ENCODE data around the gene KCNQ1OT1.

Gene KCNQ1OT1

DNA sequence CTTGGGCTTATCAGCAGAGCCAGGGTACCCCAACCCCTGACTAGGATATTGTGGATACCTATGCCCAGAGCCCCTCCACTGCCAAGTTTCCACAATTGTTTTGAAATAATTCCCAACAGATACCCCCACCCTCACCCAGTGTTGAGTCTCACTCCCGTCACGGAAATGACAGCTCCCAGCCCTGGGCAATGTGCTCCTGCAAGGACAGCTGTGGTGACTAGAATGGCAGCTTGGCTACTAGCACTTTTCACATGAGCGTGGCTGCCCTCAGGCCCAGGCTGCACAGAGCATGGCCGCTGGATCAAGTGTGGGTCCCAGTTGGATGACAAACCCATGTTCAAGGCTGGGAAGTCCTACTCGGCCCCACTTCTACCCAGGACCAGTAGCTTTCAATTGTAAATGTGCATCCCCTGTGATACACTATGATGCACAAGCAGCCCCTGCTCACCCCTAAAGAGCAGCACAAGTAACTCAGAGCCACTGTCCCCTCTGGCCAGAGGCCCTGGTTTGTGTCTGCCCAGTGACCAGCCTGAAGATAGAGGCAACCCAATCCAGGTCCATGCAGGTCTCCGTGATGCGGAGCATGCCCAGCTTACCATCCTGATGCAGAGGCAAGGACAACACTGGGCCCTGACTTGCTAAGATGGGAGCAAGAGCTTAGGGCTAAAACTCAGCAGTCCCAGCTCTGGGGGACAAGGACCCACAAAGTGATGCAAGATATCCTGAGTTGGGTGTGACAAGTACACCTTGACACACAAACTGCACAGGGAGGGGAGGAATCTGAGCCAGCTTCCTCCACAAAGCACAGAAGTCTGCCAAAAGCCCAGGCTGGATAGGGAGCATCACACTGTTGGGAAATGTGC lies 13.2 kb downstream of the KCNQ1OT1 start:
- DNase-seq: no peak

DNA sequence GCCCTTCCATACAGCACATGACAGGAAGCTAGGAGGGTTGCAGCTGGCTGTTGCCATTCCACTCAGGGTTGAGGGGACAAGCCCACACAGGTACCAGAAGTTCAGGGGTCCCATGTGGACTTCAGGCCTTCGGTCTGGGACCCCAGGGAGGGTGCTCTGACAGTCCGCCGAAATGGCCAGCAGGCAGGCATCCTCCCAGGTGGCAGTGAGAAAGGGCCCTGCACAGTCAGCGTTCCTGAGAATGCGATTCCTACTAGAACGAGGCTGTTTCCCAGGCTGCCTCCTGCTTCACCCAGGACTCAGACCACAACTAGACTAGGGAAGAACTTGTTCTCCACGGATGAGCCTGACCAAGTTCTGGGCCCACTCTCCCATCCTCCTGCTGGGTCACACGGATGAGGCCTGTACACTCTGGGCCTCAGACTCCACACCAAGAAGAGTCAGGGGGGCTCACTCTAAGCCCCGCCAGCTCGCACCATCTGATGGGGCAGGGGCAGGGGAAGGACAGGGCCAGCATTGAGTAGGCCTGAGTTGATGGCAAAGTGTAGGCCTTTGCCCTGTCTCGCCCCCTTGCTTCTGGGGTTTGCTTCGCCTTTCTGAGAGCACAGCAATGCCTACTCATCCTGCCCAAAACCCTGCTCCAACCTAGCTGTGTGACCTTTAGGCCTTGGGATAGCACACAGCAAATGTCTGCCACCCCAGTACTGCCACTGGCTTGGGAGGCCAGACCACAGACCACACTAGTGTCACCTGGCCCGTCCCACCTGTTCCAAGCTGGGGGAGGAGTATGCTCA lies 14.0 kb downstream of the KCNQ1OT1 start:
- no peak for DNase-seq

DNA sequence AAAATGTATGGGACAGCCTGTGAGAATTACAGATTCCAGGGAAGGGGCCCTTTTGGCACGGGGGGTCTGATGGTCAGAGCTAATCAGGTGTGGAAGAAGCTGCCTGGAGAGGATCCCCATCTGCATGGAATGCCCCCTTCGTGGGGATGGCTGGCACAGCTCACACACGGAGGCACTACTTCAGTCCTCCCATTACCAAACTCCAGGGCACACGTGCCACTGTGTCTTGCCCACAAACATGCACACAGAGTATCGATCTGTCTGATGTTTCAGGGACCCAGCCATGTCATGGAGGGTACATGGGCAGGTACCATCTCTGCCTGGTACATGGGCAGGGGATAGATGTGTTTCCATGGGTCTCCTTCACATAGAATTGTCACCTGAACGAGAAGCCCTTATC lies 14.7 kb downstream of the KCNQ1OT1 start:
- no peak for DNase-seq

- DNase-seq: no peak
Observed at GRCh38 chr11:2684581-2684980, 15.2 kb downstream of the KCNQ1OT1 start.

DNA sequence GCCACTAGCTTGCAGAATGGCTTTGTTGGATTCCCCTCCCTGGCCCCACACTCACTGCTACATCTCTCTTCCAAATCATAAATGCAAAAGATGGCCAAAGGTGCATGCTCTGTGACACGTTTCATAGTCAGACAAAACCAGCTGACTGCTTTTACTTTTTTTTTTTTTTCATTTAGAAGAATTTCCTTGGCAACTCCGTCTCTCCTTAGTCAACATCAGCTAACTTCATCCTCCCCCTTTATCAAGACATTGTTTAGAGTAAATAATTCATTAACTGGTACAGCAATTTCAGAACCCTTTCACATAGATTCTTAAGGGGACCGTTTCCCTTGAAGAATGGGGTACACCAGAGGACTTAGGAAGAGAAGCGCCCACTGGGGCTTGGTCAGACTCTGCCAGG lies 16.0 kb downstream of the KCNQ1OT1 start:
- no peak for DNase-seq

- no peak for DNase-seq
Observed at GRCh38 chr11:2681408-2682145, 18.2 kb downstream of the KCNQ1OT1 start.

DNA sequence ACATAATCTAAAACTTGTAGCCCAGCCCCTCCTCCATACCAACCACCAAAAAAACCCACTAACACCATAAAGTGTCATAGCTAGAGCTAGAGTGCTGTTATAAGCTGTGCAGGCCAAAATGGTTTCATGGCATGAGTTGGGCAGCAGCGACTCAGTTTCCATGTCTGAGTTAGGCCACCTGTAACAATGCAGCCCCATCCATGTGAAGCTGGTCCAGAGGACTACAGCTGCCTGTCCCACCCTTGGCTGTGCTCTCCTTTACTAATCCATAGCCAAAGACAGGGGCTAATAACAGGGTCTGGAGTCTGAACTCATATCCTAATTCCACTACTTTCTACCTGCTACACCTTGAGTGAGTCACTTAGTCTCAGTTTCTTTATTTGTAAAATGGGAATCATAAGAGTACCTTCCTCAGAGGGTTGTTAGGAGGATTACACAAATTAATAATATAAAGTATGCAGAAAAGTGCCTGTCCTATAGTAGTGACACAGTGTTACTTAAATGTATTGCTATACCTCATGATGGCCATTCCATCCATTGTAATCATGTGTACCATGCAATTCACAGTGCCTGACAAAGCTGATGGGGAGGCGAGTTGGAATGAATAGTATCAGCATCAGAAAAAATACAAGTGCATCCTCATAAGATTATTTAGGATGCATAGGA lies 20.6 kb downstream of the KCNQ1OT1 start:
- no peak for DNase-seq

GRCh38 chr11:2678396-2678795 lies 21.4 kb downstream of the KCNQ1OT1 start:
- DNase-seq: no peak

DNA sequence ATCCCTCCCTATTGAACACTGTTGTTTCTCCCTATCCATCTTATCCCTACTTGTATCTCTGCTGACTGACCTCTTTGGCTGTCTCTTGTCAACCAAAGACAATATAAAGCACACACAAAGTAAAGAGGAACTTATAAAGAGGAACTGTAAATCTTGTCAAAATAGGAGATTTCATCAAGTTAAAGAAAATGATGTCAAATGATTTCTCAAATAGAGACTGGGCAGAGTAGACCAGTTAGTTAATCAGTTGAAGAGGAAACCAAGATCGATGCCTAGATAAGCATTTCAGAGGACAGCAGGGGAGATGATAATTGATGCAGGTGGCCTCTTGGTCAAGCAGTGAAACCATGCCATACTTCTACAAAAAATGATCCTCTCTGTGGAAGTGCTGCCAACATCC lies 22.7 kb downstream of the KCNQ1OT1 start:
- no peak for DNase-seq

- no peak for DNase-seq
Observed at GRCh38 chr11:2675540-2675939, 24.3 kb downstream of the KCNQ1OT1 start.

DNA sequence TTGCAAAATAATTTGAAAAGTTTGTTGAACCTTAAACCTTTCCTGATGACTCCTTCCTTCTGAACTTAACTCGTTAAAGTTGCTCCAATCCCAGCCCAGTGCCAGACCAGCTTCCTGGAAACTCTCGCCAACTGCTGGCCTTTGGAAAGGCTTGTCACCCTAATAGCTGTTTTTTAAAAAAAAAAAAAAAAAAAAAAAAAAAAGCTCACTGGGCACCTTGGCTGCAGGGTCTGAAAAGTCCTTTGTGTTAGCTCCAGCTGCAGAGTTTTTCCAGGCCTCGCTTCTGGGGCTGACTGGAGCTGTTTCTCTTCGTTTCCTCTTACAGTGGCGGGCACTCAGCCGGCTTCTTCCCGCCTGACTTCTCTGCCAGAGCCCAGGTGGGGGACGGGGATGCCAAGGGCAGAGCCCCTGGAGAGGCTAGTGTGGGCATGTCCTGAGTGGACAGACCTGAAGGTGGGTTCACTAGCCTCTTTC lies 25.1 kb downstream of the KCNQ1OT1 start:
- DNase-seq: no peak

GRCh38 chr11:2673871-2674471 lies 25.8 kb downstream of the KCNQ1OT1 start:
- DNase-seq: no peak

GRCh38 chr11:2673250-2673610 lies 26.6 kb downstream of the KCNQ1OT1 start:
- no peak for DNase-seq

- DNase-seq: no peak
Observed at GRCh38 chr11:2672553-2673249, 27.1 kb downstream of the KCNQ1OT1 start.

- no peak for DNase-seq
Observed at GRCh38 chr11:2671748-2672147, 28.0 kb downstream of the KCNQ1OT1 start.

DNA sequence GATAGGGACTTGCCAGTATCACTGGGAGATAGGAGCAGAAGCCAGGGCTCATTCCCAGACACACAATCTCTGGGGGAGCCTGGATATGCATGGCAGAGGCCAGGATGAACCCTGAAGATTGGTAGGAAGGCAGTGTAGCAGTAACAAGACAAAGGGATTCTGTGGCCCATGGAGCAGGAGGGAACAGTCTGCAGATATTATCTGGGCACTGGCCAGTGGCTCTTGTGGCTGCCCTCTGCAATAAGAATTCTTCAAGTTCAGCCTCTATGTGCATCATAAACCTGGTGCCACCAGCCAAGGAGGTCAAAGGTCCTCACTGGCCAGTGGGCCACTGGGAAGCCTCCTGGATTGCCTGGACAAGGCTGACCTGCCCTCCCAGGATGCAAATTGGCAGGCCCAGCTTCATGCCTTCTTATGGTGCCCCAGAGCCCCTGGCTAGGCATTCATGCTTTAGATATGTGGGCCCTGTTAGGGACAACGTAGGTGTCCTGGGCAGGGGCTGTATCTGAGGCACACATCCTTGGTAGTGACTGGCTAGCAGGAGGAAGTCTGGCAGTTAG lies 29.2 kb downstream of the KCNQ1OT1 start:
- no peak for DNase-seq

- no peak for DNase-seq
Observed at GRCh38 chr11:2669634-2670469, 29.9 kb downstream of the KCNQ1OT1 start.

GRCh38 chr11:2668876-2669275 lies 30.9 kb downstream of the KCNQ1OT1 start:
- no peak for DNase-seq

DNA sequence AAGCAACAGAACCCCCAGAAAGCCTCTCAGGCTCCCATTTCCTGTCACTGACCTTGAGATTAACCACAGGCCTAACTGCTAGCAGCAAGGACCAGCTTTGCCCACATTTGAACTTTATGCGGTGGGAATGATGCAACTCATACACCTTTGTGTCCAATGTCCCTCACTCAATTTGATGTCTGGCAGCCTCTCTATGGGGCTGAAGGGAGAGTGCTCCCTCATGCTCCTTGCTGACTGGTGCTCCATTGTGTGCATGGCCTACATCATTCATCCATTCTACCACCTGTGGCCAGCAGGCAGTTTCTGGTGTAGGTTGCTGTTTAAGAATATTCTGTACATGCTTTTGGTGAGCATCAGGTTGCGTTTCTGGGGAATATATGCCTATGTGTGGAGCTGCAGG lies 31.9 kb downstream of the KCNQ1OT1 start:
- no peak for DNase-seq

DNA sequence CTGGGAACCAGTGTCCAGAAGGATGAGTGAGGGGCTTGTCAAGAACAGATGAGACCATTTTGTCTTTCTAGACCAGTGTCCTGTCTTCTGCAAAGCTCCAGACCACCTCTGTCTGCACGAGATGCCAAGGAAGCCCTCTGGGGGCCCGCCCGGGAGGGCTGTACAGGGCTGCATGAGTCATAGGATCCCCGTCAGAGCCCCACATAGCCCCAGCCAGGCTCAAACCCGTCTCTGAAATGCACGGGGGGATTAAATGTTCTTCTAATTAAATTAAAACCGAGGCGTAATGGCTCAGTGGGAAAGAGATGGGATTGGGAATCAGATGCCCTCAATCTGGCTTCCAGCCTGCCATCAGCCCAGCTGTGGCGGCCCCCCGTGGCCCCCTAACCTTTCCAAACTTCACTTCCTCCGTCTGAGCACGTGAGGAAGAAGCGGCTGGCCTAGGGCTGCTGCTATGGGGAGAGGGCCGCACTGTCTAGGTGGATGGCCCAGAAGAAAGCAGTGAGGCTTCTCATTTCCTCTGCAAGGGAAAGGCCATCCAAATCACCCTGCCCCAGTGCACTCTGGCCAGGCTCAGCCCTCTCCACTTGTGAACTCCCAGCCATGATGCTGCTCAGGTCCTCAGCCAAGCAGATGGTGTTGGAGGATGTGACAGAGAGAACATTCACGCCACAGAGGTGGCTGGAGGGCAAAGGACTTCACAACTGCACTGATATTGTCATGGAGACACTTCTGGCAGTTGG lies 32.8 kb downstream of the KCNQ1OT1 start:
- DNase-seq: no peak
